ENCODE data around the gene TCP11L1. TPM values are rescaled to one million over a fixed set of nuclear protein-coding genes. Genes with fewer than 3 reads are reported as not detected.

The TCP11L1 gene
- total and polyA plus RNA-seq, 9 of the 15 experiments (the other 6 are each of a cell fraction or from before 2014, with no cell fraction given): 1.6 to 15.3 (median 5.4) TPM

- no peak for TF ChIP-seq RB1 (IDR thresholded peaks at IDR 0.05; ENCODE audit: low read depth)
- no peak for TF ChIP-seq CREB3L1 (IDR thresholded peaks at IDR 0.05; ENCODE audit: borderline replicate concordance, low read depth)
- TF ChIP-seq ZNF311 (CRISPR knock-in tag; IDR thresholded peaks at IDR 0.05): no peak
- no peak for TF ChIP-seq HNRNPH1 (optimal IDR thresholded peaks at IDR 0.05; ENCODE audit: low read depth, low read length)
- TF ChIP-seq MAX (CRISPR knock-in tag; IDR thresholded peaks at IDR 0.05): no peak
Measured at GRCh38 chr11:33017965-33018364, 21.4 kb upstream of the TCP11L1 start (continued).

DNA sequence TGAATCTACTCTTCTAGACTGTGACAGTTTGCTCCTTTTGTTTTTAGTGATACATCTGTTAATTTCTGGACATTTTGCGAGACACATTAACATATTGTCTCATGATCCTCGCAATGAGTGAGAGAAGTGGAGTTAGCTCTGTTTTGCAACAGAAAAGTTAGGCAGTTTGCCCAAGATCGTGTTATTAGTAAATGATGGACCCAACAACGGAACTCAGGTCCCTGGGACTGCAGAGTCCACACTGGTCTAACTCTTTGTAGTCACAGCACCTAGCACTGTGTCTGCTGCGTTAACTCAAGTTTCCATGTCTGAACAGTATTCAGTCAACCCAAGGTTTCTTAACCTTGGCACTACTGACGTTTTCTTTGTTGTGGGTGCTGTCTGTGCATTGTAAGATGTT lies 20.5 kb upstream of the TCP11L1 start:
- H4K20me1 ChIP-seq (replicated peaks; ENCODE audit: control insufficient read depth, insufficient read depth, low read length): no peaks in the 10 kb centered on the region
- CTCF ChIA-PET (ENCODE audit: low intra/inter-chr PET ratio): no interaction called here
- no peak overlapping the region for H3K4me3 ChIP-seq
- POLR2A ChIA-PET: no interaction called here
- ATAC-seq: no peak
- TF ChIP-seq ELF1 (tag; IDR thresholded peaks at IDR 0.05): no peak
- TF ChIP-seq, protein P1, sequence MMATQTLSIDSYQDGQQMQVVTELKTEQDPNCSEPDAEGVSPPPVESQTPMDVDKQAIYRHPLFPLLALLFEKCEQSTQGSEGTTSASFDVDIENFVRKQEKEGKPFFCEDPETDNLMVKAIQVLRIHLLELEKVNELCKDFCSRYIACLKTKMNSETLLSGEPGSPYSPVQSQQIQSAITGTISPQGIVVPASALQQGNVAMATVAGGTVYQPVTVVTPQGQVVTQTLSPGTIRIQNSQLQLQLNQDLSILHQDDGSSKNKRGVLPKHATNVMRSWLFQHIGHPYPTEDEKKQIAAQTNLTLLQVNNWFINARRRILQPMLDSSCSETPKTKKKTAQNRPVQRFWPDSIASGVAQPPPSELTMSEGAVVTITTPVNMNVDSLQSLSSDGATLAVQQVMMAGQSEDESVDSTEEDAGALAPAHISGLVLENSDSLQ (IDR thresholded peaks at IDR 0.05): no peak
- TF ChIP-seq WHSC1 (IDR thresholded peaks at IDR 0.05; ENCODE audit: low read length): no peak
- TF ChIP-seq, protein P2, sequence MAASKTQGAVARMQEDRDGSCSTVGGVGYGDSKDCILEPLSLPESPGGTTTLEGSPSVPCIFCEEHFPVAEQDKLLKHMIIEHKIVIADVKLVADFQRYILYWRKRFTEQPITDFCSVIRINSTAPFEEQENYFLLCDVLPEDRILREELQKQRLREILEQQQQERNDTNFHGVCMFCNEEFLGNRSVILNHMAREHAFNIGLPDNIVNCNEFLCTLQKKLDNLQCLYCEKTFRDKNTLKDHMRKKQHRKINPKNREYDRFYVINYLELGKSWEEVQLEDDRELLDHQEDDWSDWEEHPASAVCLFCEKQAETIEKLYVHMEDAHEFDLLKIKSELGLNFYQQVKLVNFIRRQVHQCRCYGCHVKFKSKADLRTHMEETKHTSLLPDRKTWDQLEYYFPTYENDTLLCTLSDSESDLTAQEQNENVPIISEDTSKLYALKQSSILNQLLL (CRISPR knock-in tag; IDR thresholded peaks at IDR 0.05; ENCODE audit: borderline replicate concordance): no peak
- no peak for TF ChIP-seq IFI16 (CRISPR knock-in tag; IDR thresholded peaks at IDR 0.05)
- no peak for TF ChIP-seq ILK (tag; IDR thresholded peaks at IDR 0.05; ENCODE audit: borderline replicate concordance, low read depth)
- TF ChIP-seq, protein P3, sequence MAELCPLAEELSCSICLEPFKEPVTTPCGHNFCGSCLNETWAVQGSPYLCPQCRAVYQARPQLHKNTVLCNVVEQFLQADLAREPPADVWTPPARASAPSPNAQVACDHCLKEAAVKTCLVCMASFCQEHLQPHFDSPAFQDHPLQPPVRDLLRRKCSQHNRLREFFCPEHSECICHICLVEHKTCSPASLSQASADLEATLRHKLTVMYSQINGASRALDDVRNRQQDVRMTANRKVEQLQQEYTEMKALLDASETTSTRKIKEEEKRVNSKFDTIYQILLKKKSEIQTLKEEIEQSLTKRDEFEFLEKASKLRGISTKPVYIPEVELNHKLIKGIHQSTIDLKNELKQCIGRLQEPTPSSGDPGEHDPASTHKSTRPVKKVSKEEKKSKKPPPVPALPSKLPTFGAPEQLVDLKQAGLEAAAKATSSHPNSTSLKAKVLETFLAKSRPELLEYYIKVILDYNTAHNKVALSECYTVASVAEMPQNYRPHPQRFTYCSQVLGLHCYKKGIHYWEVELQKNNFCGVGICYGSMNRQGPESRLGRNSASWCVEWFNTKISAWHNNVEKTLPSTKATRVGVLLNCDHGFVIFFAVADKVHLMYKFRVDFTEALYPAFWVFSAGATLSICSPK (IDR thresholded peaks at IDR 0.05; ENCODE audit: borderline replicate concordance): no peak
- TF ChIP-seq ELF4 (CRISPR knock-in tag; IDR thresholded peaks at IDR 0.05): no peak
- H3K36me3 ChIP-seq (ENCODE audit: control insufficient read depth, insufficient read depth, low read length): no peaks in the 10 kb centered on the region
- peaks cover 16% of the 10 kb centered on the region in 2 experiments; a peak in 4 of 5 replicates for H3K4me1 ChIP-seq (replicated peaks in 1 of 2; ENCODE audit: control insufficient read depth in 2 of 2, insufficient read depth in 2 of 2, low read length in 2 of 2)
- DNase-seq (ENCODE audit: extremely low read depth in 1 of 4, low spot score in 3 of 4): no peak
- H3K27ac ChIP-seq (ENCODE audit: extremely low read depth, low read depth, low read length): no peak overlapping the region
- in situ Hi-C loops (cut with MboI) (no loop called here), intact Hi-C loops (cut with micrococcal nuclease) (no loop called here)
- H3K4me2 ChIP-seq (ENCODE audit: insufficient read depth, low read length): no peak overlapping the region
- H3K9me1 ChIP-seq (ENCODE audit: control insufficient read depth, insufficient read depth, low read length): no peaks in the 10 kb centered on the region
- peaks cover 19% of the 10 kb centered on the region for H3K79me2 ChIP-seq (ENCODE audit: control insufficient read depth, insufficient read depth, low read length)
- no peaks in the 10 kb centered on the region for H3K27me3 ChIP-seq (ENCODE audit: control insufficient read depth in 2 of 2, insufficient read depth in 2 of 2, low read length in 2 of 2)
- no peak for FAIRE-seq
- 68% methylated on average over 6 of the region's 6 CpGs for WGBS (ENCODE audit: insufficient coverage, low coverage, missing lambda C conversion rate)
- no peak overlapping the region for H2AFZ ChIP-seq (ENCODE audit: low read depth, low read length)
- no peak overlapping the region for H3K9ac ChIP-seq (ENCODE audit: insufficient read depth in 1 of 2, low read depth in 2 of 2, low read length in 2 of 2)
- no TSS peak for BruUV-seq (replicated peaks)
- no peaks in the 10 kb centered on the region for H3K9me3 ChIP-seq (replicated peaks; ENCODE audit: control insufficient read depth, insufficient read depth, low read depth, low read length)
